IMR-90 (cell line): ENCODE data around the gene TICAM2. TPM values are rescaled to one million over a fixed set of nuclear protein-coding genes. Genes with fewer than 3 reads are reported as not detected.

Experiments used
- ATAC-seq: fragments of 200-7000 bp; cut with Tn5 transposase; 2 replicates; pipeline ENCODE4 v1.9.1; 2020; ENCODE audit warnings: low read depth, mild to moderate bottlenecking, moderate library complexity
- BruUV-seq: library from RNA; stranded (reverse); fragments of 400-500 nt; replicated peaks from 2 replicates; lab custom pipeline; 2021; lab: Mats Ljungman, UMichigan
- CTCF ChIA-PET: fragments of 300-600 bp; formaldehyde crosslinking; extraction: SDS; loops from one replicate; lab custom pipeline; 2021; ENCODE audit warnings: antibody characterized with exemption; lab: Yijun Ruan, JAX
- POLR2A ChIA-PET: fragments of 300-600 bp; sonication (Branson Sonifier 250); formaldehyde crosslinking; loops from one replicate; lab custom pipeline; 2022; ENCODE audit warnings: antibody characterized with exemption; ENCODE audit not compliant: unreplicated experiment; lab: Charles Lee
- DNase-seq: peaks from one replicate; pipeline ENCODE4 v3.0.0; 2013
- H2AFZ ChIP-seq: replicated peaks from 2 replicates; pipeline ENCODE3; 2013; ENCODE audit warnings: low read length, mild to moderate bottlenecking; ENCODE audit not compliant: poor library complexity
- H2AK5ac ChIP-seq: 2 replicates; pipeline ENCODE4 v1.6.1; 2013; ENCODE audit warnings: low read depth, low read length, inconsistent platforms
- H2AK9ac ChIP-seq: replicated peaks from 2 replicates; pipeline ENCODE3; 2013; ENCODE audit warnings: mild to moderate bottlenecking, low read depth, low read length, moderate library complexity; ENCODE audit not compliant: poor library complexity
- H2BK120ac ChIP-seq: 2 replicates; pipeline ENCODE4 v1.6.1; 2013; ENCODE audit warnings: low read depth, low read length, inconsistent platforms
- H2BK15ac ChIP-seq: 3 replicates; pipeline ENCODE4 v1.6.1; 2013; ENCODE audit warnings: low read depth, low read length, inconsistent platforms
- H2BK20ac ChIP-seq: 2 replicates; pipeline ENCODE4 v1.6.1; 2013; ENCODE audit warnings: low read depth, mild to moderate bottlenecking, inconsistent platforms, low read length, moderate library complexity
- H2BK5ac ChIP-seq: 2 replicates; pipeline ENCODE4 v1.6.1; 2013; ENCODE audit warnings: mild to moderate bottlenecking, low read depth, low read length, inconsistent platforms; ENCODE audit not compliant: poor library complexity, severe bottlenecking
- H3K14ac ChIP-seq: replicated peaks from 2 replicates; pipeline ENCODE4 v1.6.1; 2013; ENCODE audit warnings: low read depth, low read length, inconsistent platforms
- H3K18ac ChIP-seq: 2 replicates; pipeline ENCODE4 v1.6.1; 2013; ENCODE audit warnings: low read depth, low read length, control low read depth
- H3K23ac ChIP-seq: 2 replicates; pipeline ENCODE4 v1.6.1; 2013; ENCODE audit warnings: low read depth, low read length, inconsistent platforms
- H3K27ac ChIP-seq: 2 replicates; pipeline ENCODE4 v1.5.1; 2013; ENCODE audit warnings: mild to moderate bottlenecking, control low read depth, low read length; ENCODE audit not compliant: insufficient read depth
- H3K27me3 ChIP-seq: 2 replicates; pipeline ENCODE4 v1.6.1; 2013; ENCODE audit warnings: low read length; ENCODE audit not compliant: control insufficient read depth, insufficient read depth
- H3K36me3 ChIP-seq: 2 replicates; pipeline ENCODE4 v1.6.1; 2013; ENCODE audit warnings: low read length, mixed read lengths; ENCODE audit not compliant: control insufficient read depth, insufficient read depth
- H3K4ac ChIP-seq: 2 replicates; pipeline ENCODE4 v1.6.1; 2013; ENCODE audit warnings: low read depth, low read length, inconsistent platforms
- H3K4me1 ChIP-seq: 2 replicates; pipeline ENCODE4 v1.6.1; 2013; ENCODE audit warnings: low read length, mixed read lengths; ENCODE audit not compliant: control insufficient read depth, insufficient read depth
- H3K4me2 ChIP-seq: 2 replicates; pipeline ENCODE4 v1.6.1; 2013; ENCODE audit warnings: low read depth, mild to moderate bottlenecking, control low read depth, low read length, moderate library complexity
- H3K4me3 ChIP-seq: 2 replicates; pipeline ENCODE4 v1.5.1; 2013; ENCODE audit warnings: low read depth, mild to moderate bottlenecking, control low read depth, low read length, moderate library complexity; ENCODE audit not compliant: insufficient read depth
- H3K56ac ChIP-seq: 2 replicates; pipeline ENCODE4 v1.6.1; 2013; ENCODE audit warnings: low read length, inconsistent platforms; ENCODE audit not compliant: insufficient read depth; ENCODE audit errors: extremely low read depth
- H3K79me1 ChIP-seq, 2 experiments: 2 replicates each; pipeline ENCODE4 v1.6.1; 2013; ENCODE audit warnings: low read length in 2 of 2, inconsistent platforms in 1 of 2, low read depth in 1 of 2
- H3K9ac ChIP-seq: 2 replicates; pipeline ENCODE4 v1.6.1; 2013; ENCODE audit warnings: low read depth, low read length, control low read depth
- H3K9me1 ChIP-seq: 2 replicates; pipeline ENCODE4 v1.6.1; 2013; ENCODE audit warnings: low read length, inconsistent platforms; ENCODE audit not compliant: insufficient read depth
- H3K9me3 ChIP-seq: 2 replicates; pipeline ENCODE4 v1.6.1; 2013; ENCODE audit warnings: low read length; ENCODE audit not compliant: control insufficient read depth, insufficient read depth
- H4K20me1 ChIP-seq: 2 replicates; pipeline ENCODE4 v1.6.1; 2013; ENCODE audit warnings: low read length, inconsistent platforms; ENCODE audit not compliant: insufficient read depth
- H4K5ac ChIP-seq: 2 replicates; pipeline ENCODE4 v1.6.1; 2013; ENCODE audit warnings: mild to moderate bottlenecking, low read depth, low read length, control low read depth
- H4K8ac ChIP-seq, 2 experiments: 2 replicates each; pipeline ENCODE4 v1.6.1; 2013; ENCODE audit warnings: low read depth in 2 of 2, low read length in 2 of 2, control low read depth in 1 of 2, inconsistent platforms in 1 of 2
- H4K91ac ChIP-seq: 2 replicates; pipeline ENCODE4 v1.6.1; 2013; ENCODE audit warnings: low read depth, low read length, inconsistent platforms; ENCODE audit not compliant: insufficient read depth
- CEBPB ChIP-seq: IDR thresholded peaks from 2 replicates; pipeline ENCODE4 v1.6.1; 2012; ENCODE audit warnings: low read depth, low read length, improper control_type of control experiment
- MAFK ChIP-seq: IDR thresholded peaks from 2 replicates; pipeline ENCODE4 v1.6.1; 2012; ENCODE audit warnings: low read depth, low read length, improper control_type of control experiment
- RAD21 ChIP-seq: IDR thresholded peaks from 2 replicates; pipeline ENCODE4 v1.6.1; 2012; ENCODE audit warnings: low read length, improper control_type of control experiment
- RCOR1 ChIP-seq: IDR thresholded peaks from 2 replicates; pipeline ENCODE4 v1.6.1; 2012; ENCODE audit warnings: mild to moderate bottlenecking, low read length, improper control_type of control experiment; ENCODE audit not compliant: insufficient replicate concordance
- WGBS, 2 experiments: methylation state at CpG; one replicate each; pipeline versions ENCODE4 v1.1.5 to v1.1.7; 2013; ENCODE audit warnings: missing lambda C conversion rate in 2 of 2; ENCODE audit not compliant: insufficient read length in 1 of 2; ENCODE audit errors: extremely low coverage in 2 of 2; 5-methylcytosine and 5-hydroxymethylcytosine counted together
- dilution Hi-C: fragments of 300-500 bp; cut with HindIII; formaldehyde crosslinking; loops from one replicate; pipeline ENCODE4 v1.14.3; 2018; ENCODE audit warnings: low sequenced_read_pairs; ENCODE audit not compliant: unreplicated experiment
- in situ Hi-C: fragments of 300-500 bp; cut with MboI; formaldehyde crosslinking; loops from 3 replicates; pipeline ENCODE4 v1.14.3; 2019; ENCODE audit warnings: low sequenced_read_pairs, inconsistent platforms, mixed read lengths
- intact Hi-C: fragments of 100-400 bp; cut with micrococcal nuclease; formaldehyde crosslinking; loops from 2 replicates; pipeline ENCODE4 v1.10.0; 2022
- polyA plus RNA-seq, 3 experiments: library from polyadenylated mRNA; depleted of rRNA; stranded (reverse); fragments of >200 nt; gene quantifications; 2 replicates each; pipeline ENCODE4 v1.2.3, GENCODE V29; 2012; ENCODE audit warnings: low replicate concordance in 1 of 3
- total RNA-seq: library from RNA; depleted of rRNA; stranded (reverse); fragments of >200 nt; gene quantifications from 2 replicates; pipeline ENCODE4 v1.2.3, GENCODE V29; 2012
- TF ChIP-seq, protein P1 (sequence below): fragments of 150-350 bp; IDR thresholded peaks from 2 replicates; pipeline ENCODE4 v1.6.1; 2016; ENCODE audit warnings: low read depth, mild to moderate bottlenecking, low read length, moderate library complexity, borderline replicate concordance

Gene TICAM2
- total and polyA plus RNA-seq, 2 of the 4 experiments (the other 2 are of a cell fraction): 2.9 to 4.3 TPM

- H4K5ac ChIP-seq: no peak overlapping the region
- intact Hi-C loops: no loop called here
- in situ Hi-C loops: no loop called here
- H3K4me3 ChIP-seq: no peak overlapping the region
- H3K9ac ChIP-seq: no peak overlapping the region
- H3K36me3 ChIP-seq: no peaks in the 10 kb centered on the region
- no peak overlapping the region for H3K4ac ChIP-seq
- POLR2A ChIA-PET: no interaction called here
- peaks cover 7% of the 10 kb centered on the region for H3K4me1 ChIP-seq
- no CpG with 5 or more reads among the region's 4 CpGs for WGBS, 2 experiments
- TF ChIP-seq CEBPB (peak; percentile 63; the same call in 1 of the 2 replicates), RAD21 (no peak), RCOR1 (no peak), MAFK (peak; percentile 90)
- TF ChIP-seq, protein P1, sequence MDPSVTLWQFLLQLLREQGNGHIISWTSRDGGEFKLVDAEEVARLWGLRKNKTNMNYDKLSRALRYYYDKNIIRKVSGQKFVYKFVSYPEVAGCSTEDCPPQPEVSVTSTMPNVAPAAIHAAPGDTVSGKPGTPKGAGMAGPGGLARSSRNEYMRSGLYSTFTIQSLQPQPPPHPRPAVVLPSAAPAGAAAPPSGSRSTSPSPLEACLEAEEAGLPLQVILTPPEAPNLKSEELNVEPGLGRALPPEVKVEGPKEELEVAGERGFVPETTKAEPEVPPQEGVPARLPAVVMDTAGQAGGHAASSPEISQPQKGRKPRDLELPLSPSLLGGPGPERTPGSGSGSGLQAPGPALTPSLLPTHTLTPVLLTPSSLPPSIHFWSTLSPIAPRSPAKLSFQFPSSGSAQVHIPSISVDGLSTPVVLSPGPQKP: no peak
- no peak overlapping the region for H3K14ac ChIP-seq
- no peak overlapping the region for H4K8ac ChIP-seq
- DNase-seq: peak; percentile 46
- H3K9me3 ChIP-seq: no peaks in the 10 kb centered on the region
- H3K79me1 ChIP-seq: no peaks in the 10 kb centered on the region
- H4K20me1 ChIP-seq: no peaks in the 10 kb centered on the region
- no peak overlapping the region for H3K4me2 ChIP-seq
- H2BK20ac ChIP-seq: no peak overlapping the region
- H2AK5ac ChIP-seq: no peak overlapping the region
- no peaks in the 10 kb centered on the region for H3K27me3 ChIP-seq
- CTCF ChIA-PET: interaction anchor here (1.1 kb wide), 1 partner anchor 13 kb away, joined by 3 read pairs; no protein-coding TSS in a partner anchor
- H3K27ac ChIP-seq: no peak overlapping the region
- no peak overlapping the region for H2BK15ac ChIP-seq
- ATAC-seq: peak; percentile 28; the same call in 1 of the 2 replicates
- BruUV-seq: no TSS peak
- no peak overlapping the region for H3K18ac ChIP-seq
- no peak overlapping the region for H4K91ac ChIP-seq
- no peak overlapping the region for H3K56ac ChIP-seq
- H3K23ac ChIP-seq: no peak overlapping the region
- no peak overlapping the region for H2AK9ac ChIP-seq
- H3K9me1 ChIP-seq: peaks cover 12% of the 10 kb centered on the region
- no peak overlapping the region for H2AFZ ChIP-seq
- dilution Hi-C loops: no loop called here
- H2BK5ac ChIP-seq: no peak overlapping the region
- no peak overlapping the region for H2BK120ac ChIP-seq
These were observed 49.2 kb downstream of the TICAM2 start for GRCh38 chr5:115553082-115553481.
